Activated CD4-positive, alpha-beta T cell treated with anti-CD3 and anti-CD28 coated beads, Interleukin-2, amount 50 U/mL, for 24 hours (primary cell): ENCODE data around the gene LAMTOR3.
"Not testable (repeated sequence)": the region's sequence is repeated elsewhere in the genome, so short reads cannot be mapped to it uniquely, and the experiment has no call there.

Experiments used
- DNase-seq, 2 donors: peaks; one replicate each; pipeline ENCODE4 v3.0.0-alpha.2; 2020; ENCODE audit warnings: low read depth in 1 of 2, low spot score in 1 of 2

LAMTOR3 gene

GRCh38 chr4:99832758-99833157, 61.5 kb downstream of the LAMTOR3 start:
- no peak for DNase-seq

DNA sequence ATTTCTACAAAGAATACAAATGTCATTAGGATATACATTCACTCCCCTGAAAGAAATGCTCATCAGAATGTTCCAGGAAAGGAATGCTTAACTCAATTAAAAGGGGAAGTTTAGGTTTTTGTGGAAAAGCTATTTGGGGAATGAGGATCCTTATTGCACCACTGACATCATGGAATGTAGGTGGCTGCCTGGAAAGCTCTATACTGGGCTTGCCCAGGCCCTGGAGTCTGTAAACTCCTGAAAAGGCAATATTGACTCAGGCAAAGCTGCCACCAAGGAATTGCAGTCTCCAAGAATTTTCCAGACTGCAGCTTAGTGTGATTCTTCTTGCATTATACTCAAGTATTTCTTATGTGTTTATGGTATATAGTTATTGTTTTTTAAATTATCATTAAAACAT, 61.9 kb downstream of the LAMTOR3 start:
- no peak for DNase-seq

DNA sequence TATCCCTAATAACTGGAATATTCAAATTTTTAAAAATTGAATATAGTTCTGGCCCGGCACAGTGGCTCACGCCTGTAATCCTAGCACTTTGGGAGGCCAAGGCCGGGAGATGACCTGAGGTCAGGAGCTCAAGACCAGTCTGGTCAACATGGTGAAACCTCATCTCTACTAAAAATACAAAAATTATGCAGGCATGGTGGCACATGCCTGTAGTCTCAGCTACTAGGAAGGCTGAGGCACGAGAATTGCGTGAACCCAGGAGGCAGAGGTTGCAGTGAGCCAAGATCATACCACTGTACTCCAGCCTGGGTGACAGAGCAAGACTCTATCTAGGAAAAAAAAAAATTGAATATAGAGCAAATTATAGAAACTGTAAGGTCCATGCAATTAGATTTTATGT, 64.2 kb downstream of the LAMTOR3 start:
- not testable (repeated sequence) for DNase-seq

DNA sequence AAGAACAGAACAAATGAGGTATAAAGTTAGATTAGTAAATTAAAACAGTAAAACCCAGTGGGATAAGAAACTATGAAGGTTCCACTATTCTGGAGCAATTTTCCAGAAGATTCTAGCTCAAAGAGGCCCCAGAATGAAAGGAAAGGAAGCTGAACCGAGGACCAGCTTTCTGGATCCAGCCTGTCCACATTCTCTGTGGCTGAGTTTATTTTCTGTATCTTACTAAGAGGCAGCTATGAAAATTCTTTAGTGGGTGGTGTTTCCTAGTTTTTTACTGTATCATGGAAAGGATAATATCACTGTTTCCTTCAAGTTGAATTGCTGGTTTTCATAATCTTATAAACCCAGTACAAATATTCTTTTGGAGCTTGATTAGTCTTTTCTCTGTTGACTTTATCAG, 65.8 kb downstream of the LAMTOR3 start:
- DNase-seq, result no peak
